Measurements from ENCODE around the gene LRRC52.
"Not testable (repeated sequence)": the region's sequence is repeated elsewhere in the genome, so short reads cannot be mapped to it uniquely, and the experiment has no call there.

The LRRC52 gene

DNA sequence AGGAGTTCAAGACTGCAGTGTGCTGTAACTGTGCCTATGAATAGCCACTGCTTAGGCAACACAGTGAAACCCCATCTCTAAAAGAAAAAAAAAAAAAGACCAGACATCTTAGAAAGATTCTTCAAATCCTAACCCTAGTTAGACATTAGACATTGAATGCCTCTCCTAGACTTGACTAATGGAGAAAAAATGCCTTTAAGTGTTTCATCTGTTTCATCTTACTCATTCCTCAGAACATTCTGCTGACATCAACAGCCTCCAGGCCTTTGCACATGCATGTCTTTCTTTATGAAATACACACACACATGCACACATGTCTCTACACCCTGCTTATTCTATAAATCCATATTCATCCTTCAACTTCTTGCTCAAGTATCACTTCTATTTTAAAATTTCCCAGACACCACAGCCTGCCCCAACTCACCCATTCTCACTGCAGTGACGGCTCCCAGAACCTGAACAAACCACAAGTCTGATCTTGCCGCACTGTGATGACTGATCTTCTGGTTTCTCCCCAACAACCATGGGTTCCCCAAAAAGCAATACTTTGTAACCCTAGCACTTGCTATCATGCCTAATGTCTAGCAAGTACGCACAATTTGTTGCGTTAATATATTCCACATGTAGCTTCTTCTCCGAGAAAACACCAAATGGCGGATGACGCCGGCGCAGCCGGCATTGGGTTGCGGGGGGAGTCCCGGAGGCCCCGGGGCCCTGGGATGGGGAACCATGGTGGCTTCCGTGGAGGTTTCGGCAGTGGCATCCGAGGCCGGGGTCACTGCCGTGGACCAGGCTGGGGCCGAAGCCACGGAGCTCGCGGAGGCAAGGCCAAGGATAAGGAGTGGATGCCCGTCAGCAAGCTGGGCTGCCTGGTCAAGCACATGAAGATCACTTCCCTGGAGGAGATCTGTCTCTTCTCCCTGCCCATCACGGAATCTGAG, 37.4 kb downstream of the LRRC52 start:
- DNase-seq (ENCODE audit: low read depth in 2 of 2): no peak

DNA sequence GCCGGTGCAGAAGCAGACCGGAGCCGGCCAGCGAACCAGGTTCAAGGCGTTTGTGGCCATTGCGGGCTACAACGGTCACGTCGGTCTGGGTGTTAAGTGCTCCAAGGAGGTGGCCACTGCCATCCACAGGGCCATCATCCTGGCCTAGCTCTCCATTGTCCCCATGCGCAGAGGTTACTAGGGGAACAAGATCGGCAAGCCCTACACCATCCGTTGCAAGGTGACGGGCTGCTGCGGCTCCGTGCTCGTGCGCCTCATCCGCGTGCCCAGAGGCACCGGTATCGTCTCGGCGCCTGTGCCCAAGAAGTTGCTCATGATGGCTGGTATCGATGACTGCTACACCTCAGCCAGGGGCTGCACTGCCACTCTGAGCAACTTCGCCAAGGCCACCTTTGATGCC, 38.1 kb downstream of the LRRC52 start:
- DNase-seq (ENCODE audit: low read depth in 2 of 2): no peak

DNA sequence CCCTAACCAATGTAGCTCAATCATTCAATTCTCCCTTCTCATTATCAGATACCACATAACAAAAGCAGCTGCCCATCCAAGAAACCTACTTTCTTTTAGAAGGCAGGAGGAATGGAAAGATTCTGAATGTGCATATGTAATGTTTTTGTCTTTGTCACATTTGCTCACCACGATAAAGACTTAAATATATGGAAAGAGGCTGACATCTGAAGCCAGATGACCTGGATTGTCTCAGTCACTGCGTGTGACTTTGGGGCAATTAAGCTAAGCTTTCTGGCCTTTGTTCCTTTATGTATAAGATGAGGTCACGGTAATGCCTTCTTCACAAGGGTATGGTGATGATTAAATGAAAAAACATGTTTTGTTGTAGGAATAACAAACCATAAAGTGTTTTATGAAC, 42.6 kb downstream of the LRRC52 start:
- no peak for DNase-seq (ENCODE audit: low read depth in 2 of 2)

DNA sequence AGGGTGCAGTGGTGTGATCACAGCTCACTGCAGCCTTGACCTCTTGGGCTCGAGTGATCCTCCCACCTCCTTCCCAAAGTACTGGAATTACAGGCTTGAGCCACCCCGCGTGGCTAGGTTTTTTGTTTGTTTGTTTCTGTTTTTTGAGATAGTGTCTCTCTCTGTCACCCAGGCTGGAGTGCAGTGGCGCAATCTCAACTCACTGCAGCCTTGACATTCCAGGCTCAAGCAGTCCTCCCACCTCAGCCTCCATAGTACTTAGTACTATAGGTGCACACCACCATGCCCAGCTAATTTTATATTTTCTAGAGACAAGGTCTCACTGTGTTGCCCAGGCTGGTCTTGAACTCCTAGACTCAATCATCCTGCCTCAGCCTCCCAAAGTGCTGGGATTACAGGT, 47.6 kb downstream of the LRRC52 start:
- not testable (repeated sequence) for DNase-seq (ENCODE audit: low read depth in 2 of 2)

DNA sequence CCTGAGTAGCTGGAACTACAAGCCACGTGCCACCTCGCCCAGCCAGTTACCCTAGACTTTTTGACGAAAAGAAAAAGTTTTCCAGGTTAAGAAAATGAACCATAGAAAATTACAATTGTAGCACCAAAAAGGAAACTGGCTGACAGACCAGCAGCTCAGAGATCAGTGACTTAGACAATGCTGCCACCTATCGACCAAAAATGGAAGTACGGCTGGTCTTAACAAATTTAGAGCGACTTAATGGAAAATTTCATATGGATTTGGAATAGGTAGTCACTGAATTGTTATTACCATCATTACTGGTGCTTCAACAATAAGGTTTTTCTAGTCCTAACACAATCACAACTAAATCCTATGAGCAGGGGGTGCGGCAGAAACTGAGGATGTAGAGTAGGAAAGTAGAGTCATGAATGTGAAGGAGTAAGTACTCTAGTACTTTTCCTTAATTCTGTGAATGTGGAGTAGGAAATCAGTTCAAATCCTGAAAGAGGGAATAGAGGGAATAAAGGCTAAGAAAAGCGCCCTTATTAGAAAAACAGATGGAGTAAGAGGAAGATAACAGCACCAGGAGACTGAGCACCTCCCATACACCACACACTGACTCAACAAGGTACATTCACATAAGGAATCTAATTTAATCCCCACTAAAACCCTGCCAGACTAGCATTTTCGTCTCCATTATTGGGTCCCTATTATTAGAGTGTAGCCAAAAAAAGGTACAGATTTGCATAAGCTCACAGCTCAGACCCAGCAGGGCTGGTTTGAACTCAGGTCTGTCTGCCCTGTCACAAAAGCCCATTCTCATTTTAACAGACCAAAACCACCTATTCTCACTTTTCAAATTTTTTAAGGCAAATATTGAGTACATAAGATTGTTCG, 49.4 kb downstream of the LRRC52 start:
- peak; percentile 56 to 80 for DNase-seq (ENCODE audit: low read depth in 2 of 2)

DNA sequence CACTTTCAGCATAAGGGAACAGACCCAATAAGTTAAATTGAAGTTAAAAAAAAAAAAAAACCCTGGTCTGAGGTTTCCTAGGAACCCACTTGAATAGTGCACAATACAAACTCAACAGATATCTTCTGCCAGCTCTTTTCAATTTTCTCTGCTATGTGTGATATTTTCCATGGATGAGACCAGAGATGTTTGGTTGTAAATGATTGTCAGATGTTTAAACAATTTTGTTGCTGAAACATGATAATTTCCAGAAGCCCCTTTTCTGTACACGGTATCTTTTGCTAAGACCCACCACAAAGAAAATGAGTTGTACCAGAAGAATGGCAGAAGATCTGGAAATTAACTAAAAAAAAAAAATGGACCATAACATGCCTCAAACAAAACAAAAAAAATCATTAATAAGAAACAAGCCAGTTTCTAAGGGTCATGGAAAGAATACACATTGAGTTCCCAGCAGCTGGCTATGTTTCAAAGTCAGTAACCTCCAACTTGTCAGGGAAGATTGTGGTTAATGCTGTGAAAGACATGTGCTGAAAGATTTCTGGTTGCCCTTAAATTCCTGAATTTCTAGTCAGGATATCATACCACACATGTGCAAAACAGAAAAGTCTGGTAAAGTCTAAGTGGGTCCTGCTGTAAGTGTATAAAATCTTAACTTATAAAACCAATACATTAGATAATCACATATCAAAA, 51.6 kb downstream of the LRRC52 start:
- DNase-seq (ENCODE audit: low read depth in 2 of 2): no peak

DNA sequence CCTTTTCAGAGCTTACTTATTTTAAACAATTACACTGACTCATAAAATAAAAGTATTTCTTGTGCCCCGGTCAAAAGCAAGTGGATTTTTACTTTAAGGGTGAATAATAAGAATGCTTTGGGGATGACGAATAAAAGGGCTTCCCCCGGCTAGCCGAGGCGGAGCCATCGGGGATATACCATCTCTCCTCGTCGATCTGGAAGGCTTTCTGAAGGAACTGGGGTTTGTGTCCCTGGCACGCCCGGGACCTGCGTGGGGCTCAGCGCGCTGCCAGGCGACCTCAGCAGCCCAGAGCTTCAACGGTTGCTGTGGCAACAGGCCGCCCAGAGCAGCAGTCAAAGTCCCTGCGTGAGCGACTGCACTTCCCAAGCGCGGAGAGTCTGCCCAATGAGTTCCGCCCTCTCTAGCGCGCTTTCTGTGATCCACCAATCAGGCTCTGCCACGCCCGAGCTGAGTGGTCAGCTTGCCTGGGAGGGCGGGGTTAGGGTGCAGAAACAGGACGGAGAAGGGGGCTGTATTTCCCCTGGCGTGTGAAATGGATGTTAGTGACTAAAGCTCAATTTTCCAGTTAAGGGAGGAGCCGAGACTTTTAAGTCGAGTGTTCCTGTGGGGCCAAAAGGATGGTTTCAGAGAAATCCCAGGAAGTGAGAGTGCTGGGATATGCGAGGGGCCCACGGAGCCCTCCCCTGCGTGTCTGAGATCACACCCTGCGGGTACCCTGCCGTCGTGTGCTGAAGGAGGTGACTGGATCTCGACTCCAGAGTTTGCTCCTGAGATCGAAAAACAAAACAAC, 54.3 kb downstream of the LRRC52 start:
- DNase-seq (ENCODE audit: low read depth in 2 of 2): peak; percentile 95

DNA sequence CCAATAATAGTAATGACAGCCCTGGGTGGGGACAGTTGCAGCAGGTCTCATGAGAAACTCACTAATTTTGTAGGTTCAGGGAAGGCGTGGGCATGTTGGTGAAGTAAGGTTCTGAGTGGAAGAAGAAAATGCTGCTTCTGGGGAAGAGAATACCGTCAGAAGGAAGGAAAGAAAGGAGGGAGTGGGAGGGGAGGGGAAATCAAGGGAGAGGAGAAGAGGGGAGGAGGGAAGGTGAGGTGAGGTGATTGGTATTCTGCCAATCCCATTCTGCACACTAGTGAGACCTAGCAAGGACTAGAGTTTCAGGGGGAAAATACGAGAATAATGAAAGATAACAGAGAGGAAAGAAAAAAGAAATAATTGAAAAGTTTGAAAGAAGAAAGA, 54.9 kb downstream of the LRRC52 start:
- DNase-seq (ENCODE audit: low read depth in 2 of 2): no peak

DNA sequence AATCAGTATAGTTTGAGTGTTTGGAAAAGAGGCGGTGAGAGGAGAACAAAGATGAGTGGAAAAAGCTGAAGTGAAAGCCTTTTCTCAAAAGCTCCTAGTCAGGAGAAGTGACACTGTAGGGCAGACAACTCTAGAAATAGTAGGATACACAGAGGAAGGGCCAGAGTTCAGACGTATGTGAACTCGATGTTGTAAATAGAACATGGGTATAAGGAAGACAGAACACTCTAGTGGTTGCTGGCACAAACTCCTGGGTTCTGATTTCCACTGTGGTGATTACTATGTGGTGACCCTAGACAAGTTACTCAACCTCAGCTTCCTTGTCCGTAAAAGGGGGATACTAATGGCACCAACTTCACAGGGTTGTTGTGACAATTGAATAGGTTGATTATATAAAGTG, 57.0 kb downstream of the LRRC52 start:
- DNase-seq (ENCODE audit: low read depth in 2 of 2): no peak

DNA sequence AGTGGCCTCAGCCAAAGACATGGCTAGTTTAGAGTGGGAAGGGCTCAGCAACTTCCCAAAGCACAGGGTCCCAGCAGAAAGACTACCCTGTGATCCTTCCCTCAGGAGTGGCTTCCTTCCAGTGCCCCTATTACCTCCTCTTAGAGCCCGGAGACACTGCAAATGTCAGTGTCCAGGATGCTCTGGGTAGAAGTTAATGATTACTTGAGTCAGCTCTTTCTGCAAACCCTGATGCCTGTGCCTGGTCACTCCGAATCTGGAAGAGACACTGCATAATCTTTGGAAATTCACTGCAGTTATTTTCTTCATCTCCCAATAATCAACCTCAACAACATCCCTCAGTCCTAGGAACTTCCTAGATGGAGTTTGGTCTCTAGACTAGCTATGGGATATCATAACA, 60.0 kb downstream of the LRRC52 start:
- DNase-seq (ENCODE audit: low read depth in 2 of 2): no peak

DNA sequence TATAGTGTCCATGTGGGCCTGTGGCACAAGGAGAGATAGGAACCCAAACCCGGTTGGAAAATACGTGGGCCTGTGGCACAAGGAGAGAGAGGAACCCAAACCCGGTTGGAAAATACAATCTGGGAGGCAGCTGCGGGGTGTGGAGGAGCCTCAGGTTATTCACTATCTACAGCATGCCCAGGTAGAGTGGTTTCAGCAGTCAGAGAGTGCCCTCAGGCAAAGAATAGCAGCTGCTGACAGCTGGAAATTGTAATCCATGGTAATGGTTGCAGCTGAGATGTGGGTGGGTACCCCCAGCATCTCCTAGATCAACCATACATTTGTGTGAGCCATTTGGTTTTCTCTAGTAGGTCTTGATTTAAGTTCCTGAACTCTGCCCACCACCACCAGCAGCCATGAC, 61.4 kb downstream of the LRRC52 start:
- no peak for DNase-seq (ENCODE audit: low read depth in 2 of 2)

DNA sequence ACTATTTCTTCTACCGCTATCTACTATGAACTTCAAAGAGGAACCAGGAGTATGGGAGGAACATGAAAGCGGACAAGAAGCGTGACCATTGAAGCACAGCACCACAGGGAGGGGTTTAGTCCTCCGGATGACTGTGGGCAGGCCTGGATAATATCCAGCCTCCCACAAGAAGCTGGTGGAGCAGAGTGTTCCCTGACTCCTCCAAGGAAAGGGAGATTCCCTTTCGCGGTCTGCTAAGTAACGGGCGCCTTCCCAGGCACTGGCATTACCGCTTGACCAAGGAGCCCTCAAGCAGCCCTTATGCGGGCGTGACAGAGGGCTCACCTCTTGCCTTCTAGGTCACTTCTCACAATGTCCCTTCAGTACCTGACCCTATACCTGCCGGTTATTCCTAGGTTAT, 62.9 kb downstream of the LRRC52 start:
- not testable (repeated sequence) for DNase-seq (ENCODE audit: low read depth in 2 of 2)

DNA sequence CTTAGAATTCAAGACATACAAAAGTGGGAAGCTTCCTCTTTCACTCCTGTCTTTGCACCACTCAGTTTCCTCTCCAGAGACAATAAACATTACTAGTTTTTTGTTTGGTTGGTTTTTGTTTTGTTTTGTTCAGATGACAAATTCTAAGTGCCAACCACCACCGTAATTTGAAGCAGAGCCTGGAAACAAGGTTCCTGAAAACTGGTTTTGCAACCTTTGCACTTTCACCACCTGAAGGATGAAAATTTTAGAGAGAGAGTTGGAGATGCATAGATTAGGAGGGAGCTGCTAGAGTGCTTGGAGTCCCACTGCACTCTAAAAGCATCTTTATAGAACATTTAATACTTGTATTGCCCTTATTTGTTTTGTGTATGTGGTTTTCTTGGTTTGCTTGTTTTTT, 67.1 kb downstream of the LRRC52 start:
- DNase-seq (ENCODE audit: low read depth in 2 of 2): no peak

DNA sequence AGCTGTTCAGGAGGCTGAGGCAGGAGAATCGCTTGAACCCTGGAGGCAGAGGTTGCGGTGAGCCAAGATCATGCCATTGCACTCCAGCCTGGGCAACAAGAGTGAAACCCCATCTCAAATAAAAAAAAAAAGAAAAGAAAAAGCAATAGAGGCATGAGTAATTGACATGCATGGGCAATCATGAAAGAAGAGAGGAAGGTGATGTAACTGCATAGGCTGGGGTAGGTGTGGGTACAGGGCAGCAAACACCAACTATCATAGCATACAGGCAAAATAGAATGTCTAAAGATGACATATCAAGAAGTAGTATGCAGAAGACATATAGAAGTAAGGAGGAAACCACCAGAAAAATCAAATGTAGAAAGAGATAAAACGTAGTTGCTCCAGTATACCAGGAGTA, 68.3 kb downstream of the LRRC52 start:
- no peak for DNase-seq (ENCODE audit: low read depth in 2 of 2)
